ENCODE data around the gene TLE4. TPM values are rescaled to one million over a fixed set of nuclear protein-coding genes. Genes with fewer than 3 reads are reported as not detected.

TLE4 gene
- total RNA-seq (2016; rRNA removed; fragmentation: Illumina TruSeq; extraction: Trizol) (0.94 and 2.0 TPM in 2 replicates), polyA plus RNA-seq (2011; rRNA removed) (2.3 and 2.9 TPM in 2 replicates), polyA minus RNA-seq (2011; rRNA and poly(A)+ RNA removed; ENCODE audit: low replicate concordance) (3.7 and 8.5 TPM in 2 replicates), Bru-seq, nascent RNA (percentile 65 among the genes with signal in this experiment), BruChase-seq, experiment 1, labeled RNA remaining after a 6-hour chase (percentile 54 among the genes with signal in this experiment), BruChase-seq, experiment 2, labeled RNA remaining after a 2-hour chase (percentile 56 among the genes with signal in this experiment)
- 0.71 and 1.3 TPM in 2 replicates for total RNA-seq (2016; cell fraction: cytosol; rRNA removed; fragmentation: Illumina TruSeq; extraction: Trizol; ENCODE audit: low read depth)
- 1.0 and 1.9 TPM in 2 replicates for total RNA-seq (2016; cell fraction: insoluble cytoplasmic fraction; rRNA removed; fragmentation: Illumina TruSeq; extraction: Trizol)
- 0.96 and 1.1 TPM in 2 replicates for total RNA-seq (2016; cell fraction: membrane; rRNA removed; fragmentation: Illumina TruSeq; extraction: Trizol)
- total RNA-seq (2016; cell fraction: nucleus; rRNA removed; fragmentation: Illumina TruSeq; extraction: Trizol), result 3.1 and 5.0 TPM in 2 replicates
- 1.8 and 2.0 TPM in 2 replicates for polyA plus RNA-seq (2011; cell fraction: cytosol; rRNA removed)
- polyA plus RNA-seq (2011; cell fraction: nucleus; rRNA removed), result 3.7 and 4.2 TPM in 2 replicates
- polyA plus RNA-seq (2012), result 0.58 and 1.0 TPM in 2 replicates
- polyA plus RNA-seq (2016; cell fraction: cytosol; fragmentation: Illumina TruSeq; extraction: Trizol; ENCODE audit: low read depth), result 0.06 and 0.07 TPM in 2 replicates
- polyA plus RNA-seq (2016; cell fraction: insoluble cytoplasmic fraction; fragmentation: Illumina TruSeq; extraction: Trizol; ENCODE audit: low read depth), result 0.97 and 1.4 TPM in 2 replicates
- polyA plus RNA-seq (2016; cell fraction: membrane; fragmentation: Illumina TruSeq; extraction: Trizol; ENCODE audit: low read depth), result 0.12 and 0.19 TPM in 2 replicates
- 1.5 and 2.1 TPM in 2 replicates for polyA plus RNA-seq (2016; cell fraction: nucleus; fragmentation: Illumina TruSeq; extraction: Trizol; ENCODE audit: insufficient read depth, low read depth)
- 2.8 and 3.2 TPM in 2 replicates for polyA minus RNA-seq (2011; cell fraction: cytosol; rRNA and poly(A)+ RNA removed)
- polyA minus RNA-seq (2011; cell fraction: nucleus; rRNA and poly(A)+ RNA removed), result 14.2 and 18.7 TPM in 2 replicates
- long read RNA-seq, experiment 1, result 0 reads
- long read RNA-seq, experiment 2, partial matches to known transcripts, result 0 of 2 reads
- long read RNA-seq, experiment 2, other reads (novel, unspliced or antisense), result 2 of 2 reads

GRCh38 chr9:79571309-79572031, at the start of gene TLE4:
Gene TLE4, plus strand, starts transcription at chr9:79571965. Its CDS starts 826 bp downstream, at chr9:79572791.
- Histone ChIP-seq H3K79me2 (ENCODE audit: insufficient read depth, low read length) (no peaks in the 10 kb centered on the region), H3K9me3 (ENCODE audit: low read length) (no peaks in the 10 kb centered on the region), H3K4me2 (ENCODE audit: low read depth, low read length) (peak within 1 kb of the TSS; percentile 76), H4K20me1 (ENCODE audit: insufficient read depth, low read length) (no peaks in the 10 kb centered on the region; the same call in 1 of the 2 replicates), H3K9ac (ENCODE audit: insufficient read depth, low read depth, low read length) (peak within 1 kb of the TSS; percentile 38; the same call in 1 of the 2 replicates), H3K27ac (ENCODE audit: extremely low read length, insufficient read depth, low read length) (peak within 1 kb of the TSS; percentile 29), H3K4me3 (replicated peaks in 1 of 3; ENCODE audit: insufficient read depth in 1 of 3, low read depth in 2 of 3, low read length in 3 of 3) (peak within 1 kb of the TSS; percentile 60 to 67 (median 61)), H3K36me3 (replicated peaks in 1 of 2; ENCODE audit: control insufficient read depth in 1 of 2, insufficient read depth in 2 of 2, low read length in 2 of 2) (no peaks in the 10 kb centered on the region), H3K4me1 (ENCODE audit: insufficient read depth, low read length) (peaks cover 5% of the 10 kb centered on the region; the same call in 1 of the 2 replicates), H2AFZ (ENCODE audit: low read length) (no peak within 1 kb of the TSS), H3K27me3 (ENCODE audit: control insufficient read depth in 1 of 2, insufficient read depth in 2 of 2, low read length in 2 of 2) (peaks cover 4 to 40% of the 10 kb centered on the region in 2 experiments; a peak in 4 of 5 replicates)
- intact Hi-C loops (cut with micrococcal nuclease; ENCODE audit: unreplicated experiment) (loop anchor here (5.0 kb wide), 1 partner anchor 101 kb away; no protein-coding TSS in a partner anchor), in situ Hi-C loops (cut with HindIII; ENCODE audit: extremely low pct_ligation_motif_present, low pct_unique_long_range_greater_than_20kb) (no loop called here)
- 0% methylated on average over 28 of the region's 48 CpGs for WGBS (ENCODE audit: low lambda C conversion rate)
- DNase-seq (ENCODE audit: low spot score) (peak; percentile 96), FAIRE-seq (peak; percentile 81), ATAC-seq (peak; percentile 97)
- POLR2A ChIA-PET, result interaction anchor here (1.0 kb wide), 1 partner anchor 1274 kb away, joined by 4 read pairs; the partner anchor contains the start of gene PSAT1
- no TSS peak for BruUV-seq (replicated peaks)
- CTCF ChIA-PET (ENCODE audit: low intra/inter-chr PET ratio, low total read pairs), result no interaction called here
- TF ChIP-seq IRF2 (CRISPR knock-in tag; IDR thresholded peaks at IDR 0.05) (0 out of 2 replicates have a peak, but pooled peaks have one; percentile 27), MAFK (conservative IDR thresholded peaks at IDR 0.05 in 1 of 2, IDR thresholded peaks at IDR 0.05 in 1 of 2; ENCODE audit: low read length in 2 of 2) (no peak), NPAS2 (CRISPR knock-in tag; IDR thresholded peaks at IDR 0.05; ENCODE audit: borderline replicate concordance) (no peak), PCBP1 (IDR thresholded peaks at IDR 0.05; ENCODE audit: borderline replicate concordance, low read depth, low read length) (0 out of 2 replicates have a peak, but pooled peaks have one; percentile 57), USF2 (IDR thresholded peaks at IDR 0.05; ENCODE audit: low read depth, low read length) (peak; percentile 53), USF2 (CRISPR knock-in tag; IDR thresholded peaks at IDR 0.05; ENCODE audit: borderline replicate concordance) (no peak; the same call in 1 of the 2 replicates), SRF (IDR thresholded peaks at IDR 0.05; ENCODE audit: low read depth, low read length) (peak; percentile 93), ZNF143 (CRISPR knock-in tag; IDR thresholded peaks at IDR 0.05) (peak; percentile 91), ZNF546 (CRISPR knock-in tag; conservative IDR thresholded peaks at IDR 0.05) (no peak), ZMYM2 (CRISPR knock-in tag; IDR thresholded peaks at IDR 0.05) (no peak), PCBP2 (optimal IDR thresholded peaks at IDR 0.05; ENCODE audit: low read depth, low read length, poor library complexity, severe bottlenecking) (no peak)
- TF ChIP-seq, protein P1, sequence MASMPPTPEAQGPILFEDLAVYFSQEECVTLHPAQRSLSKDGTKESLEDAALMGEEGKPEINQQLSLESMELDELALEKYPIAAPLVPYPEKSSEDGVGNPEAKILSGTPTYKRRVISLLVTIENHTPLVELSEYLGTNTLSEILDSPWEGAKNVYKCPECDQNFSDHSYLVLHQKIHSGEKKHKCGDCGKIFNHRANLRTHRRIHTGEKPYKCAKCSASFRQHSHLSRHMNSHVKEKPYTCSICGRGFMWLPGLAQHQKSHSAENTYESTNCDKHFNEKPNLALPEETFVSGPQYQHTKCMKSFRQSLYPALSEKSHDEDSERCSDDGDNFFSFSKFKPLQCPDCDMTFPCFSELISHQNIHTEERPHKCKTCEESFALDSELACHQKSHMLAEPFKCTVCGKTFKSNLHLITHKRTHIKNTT (CRISPR knock-in tag; IDR thresholded peaks at IDR 0.05), result no peak
- TF ChIP-seq, protein P2, sequence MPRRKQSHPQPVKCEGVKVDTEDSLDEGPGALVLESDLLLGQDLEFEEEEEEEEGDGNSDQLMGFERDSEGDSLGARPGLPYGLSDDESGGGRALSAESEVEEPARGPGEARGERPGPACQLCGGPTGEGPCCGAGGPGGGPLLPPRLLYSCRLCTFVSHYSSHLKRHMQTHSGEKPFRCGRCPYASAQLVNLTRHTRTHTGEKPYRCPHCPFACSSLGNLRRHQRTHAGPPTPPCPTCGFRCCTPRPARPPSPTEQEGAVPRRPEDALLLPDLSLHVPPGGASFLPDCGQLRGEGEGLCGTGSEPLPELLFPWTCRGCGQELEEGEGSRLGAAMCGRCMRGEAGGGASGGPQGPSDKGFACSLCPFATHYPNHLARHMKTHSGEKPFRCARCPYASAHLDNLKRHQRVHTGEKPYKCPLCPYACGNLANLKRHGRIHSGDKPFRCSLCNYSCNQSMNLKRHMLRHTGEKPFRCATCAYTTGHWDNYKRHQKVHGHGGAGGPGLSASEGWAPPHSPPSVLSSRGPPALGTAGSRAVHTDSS (CRISPR knock-in tag; conservative IDR thresholded peaks at IDR 0.05), result no peak

Measured in HepG2 (cell line).